HG02981 (cell line): ENCODE data around the gene FAM240A.
"Not testable (repeated sequence)": the region's sequence is repeated elsewhere in the genome, so short reads cannot be mapped to it uniquely, and the experiment has no call there.

Experiments used
- ATAC-seq: cut with Tn5 transposase; IDR thresholded peaks from one replicate; pipeline ENCODE4 v1.9.1; 2021; ENCODE audit warnings: mild to moderate bottlenecking, moderate library complexity; ENCODE audit not compliant: unreplicated experiment

The FAM240A gene

DNA sequence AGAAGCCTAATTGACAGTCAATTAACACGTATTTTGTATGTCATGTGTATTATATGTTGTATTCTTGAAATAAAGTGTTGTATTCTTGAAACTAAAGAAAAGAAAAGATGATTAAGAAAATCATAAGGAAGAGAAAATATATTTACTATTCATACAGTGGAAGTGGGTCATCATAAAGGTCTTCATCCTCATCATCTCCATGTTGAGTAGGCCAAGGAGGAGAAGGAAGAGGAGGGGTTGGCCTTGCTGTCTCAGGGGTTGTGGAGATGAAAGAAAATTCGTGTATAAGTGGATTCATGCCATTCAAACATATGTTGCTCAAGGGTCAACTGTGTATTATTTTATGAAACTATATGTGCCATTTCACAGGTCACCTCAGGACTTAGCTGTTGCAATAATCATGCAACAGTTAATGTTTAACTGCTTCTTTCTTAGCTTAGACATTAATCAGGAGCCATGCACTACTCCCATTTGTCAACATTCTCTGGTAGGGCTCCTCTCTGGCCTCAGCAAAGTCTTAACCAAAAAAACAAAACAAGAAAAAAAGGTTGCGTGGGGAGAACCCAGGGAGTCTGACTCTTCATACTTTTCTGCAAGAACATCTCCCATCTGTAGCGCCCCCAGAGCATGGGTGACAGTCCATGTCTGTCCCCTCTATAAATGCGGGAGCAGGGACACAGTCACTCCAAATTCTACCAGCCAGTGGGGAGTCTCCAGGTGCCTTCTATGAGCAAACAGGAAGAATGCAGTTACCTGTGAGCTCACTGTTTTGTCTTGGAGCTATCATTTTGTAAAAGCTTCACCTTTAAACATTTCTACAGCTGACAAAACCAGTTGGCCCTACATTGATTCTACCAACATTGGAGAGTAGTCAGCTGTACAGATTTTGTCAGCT lies 26.3 kb upstream of the FAM240A start:
- no peak for ATAC-seq

DNA sequence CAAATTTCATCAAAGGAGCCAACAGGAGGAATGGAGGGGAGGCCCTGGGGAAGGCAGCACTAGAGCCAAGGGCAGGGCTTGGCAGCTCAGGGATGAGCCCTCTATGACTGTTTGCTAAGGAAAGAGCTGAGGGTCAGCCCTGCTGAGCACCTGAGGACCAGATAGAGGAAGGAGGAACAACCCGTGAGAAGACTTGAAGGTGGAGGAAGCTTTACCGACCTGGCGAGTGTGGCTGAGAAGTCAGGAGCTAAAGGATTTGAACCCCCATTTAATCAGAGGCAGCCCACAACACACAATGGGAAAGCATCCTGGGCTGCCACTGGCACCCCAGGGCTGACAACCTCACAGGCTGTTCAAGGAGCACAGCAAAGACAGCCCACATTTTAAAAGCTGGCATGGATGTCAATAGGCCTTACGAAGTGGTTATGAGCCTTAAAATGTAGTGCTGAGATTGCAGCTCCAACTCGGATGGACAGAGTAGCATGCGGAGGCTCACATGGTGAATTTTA lies 25.5 kb upstream of the FAM240A start:
- no peak for ATAC-seq

DNA sequence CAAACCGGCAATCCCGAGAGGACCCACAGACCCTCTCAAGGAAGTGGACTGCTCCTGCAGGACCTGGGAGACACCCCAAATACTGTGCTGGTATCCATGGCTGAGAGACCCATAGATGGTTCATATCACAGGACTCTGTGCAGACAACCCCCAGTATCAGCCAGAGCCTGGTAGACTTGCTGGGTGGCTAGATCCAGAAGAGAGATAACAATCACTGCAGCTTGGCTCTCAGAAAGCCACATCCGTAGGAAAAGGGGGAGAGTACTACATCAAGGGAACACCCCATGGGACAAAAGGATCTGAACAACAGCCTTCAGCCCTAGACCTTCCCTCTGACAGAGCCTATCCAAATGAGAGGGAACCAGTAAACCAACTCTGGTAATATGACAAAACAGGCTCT lies 25.1 kb upstream of the FAM240A start:
- not testable (repeated sequence) for ATAC-seq

DNA sequence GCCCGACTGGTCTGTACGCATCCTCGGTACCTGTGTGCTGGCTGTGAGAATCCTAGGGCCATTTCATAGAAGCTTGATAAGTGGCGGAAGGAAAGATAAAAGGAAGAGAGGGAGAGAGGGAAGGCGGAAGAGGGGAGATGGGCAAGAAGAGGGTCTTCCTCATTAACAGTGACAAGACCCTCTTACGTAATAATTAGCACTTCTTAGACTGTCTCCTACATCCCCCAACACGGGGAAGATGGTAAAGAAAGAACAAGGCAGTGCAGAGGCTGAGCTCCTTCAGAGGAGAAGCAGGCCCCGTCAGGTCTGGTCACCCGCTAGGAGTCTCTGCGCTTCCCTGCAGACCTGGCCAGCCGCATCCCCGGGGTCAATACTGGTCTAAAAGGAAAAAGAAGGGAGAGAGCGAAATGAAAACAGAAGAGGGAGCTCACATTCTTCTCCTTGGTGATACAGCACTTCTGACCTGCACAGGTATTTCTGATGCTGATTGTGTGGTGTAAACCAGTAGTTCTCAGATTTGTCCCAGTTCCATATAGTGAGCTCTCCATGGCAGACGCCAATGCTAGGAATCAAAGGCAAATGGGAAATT lies 19.0 kb upstream of the FAM240A start:
- no peak for ATAC-seq

DNA sequence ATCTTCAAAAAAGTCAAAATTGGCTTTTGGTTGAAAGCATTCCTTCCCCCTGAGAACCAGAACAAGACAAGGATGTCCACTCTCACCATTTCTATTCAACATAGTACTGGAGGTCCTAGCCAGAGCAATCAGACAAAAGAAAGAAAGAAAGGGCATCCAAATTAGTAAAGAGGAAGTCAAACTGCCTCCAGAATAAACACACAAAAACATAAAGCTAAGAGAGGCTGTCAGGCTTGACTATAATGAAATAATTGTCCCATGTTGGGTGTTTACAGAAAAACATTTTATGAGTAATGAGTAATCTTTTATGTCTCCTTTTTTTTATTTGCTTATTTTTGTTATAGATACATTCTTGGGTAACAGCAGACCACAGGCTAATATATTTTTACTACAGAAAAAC lies 18.3 kb upstream of the FAM240A start:
- ATAC-seq: no peak

DNA sequence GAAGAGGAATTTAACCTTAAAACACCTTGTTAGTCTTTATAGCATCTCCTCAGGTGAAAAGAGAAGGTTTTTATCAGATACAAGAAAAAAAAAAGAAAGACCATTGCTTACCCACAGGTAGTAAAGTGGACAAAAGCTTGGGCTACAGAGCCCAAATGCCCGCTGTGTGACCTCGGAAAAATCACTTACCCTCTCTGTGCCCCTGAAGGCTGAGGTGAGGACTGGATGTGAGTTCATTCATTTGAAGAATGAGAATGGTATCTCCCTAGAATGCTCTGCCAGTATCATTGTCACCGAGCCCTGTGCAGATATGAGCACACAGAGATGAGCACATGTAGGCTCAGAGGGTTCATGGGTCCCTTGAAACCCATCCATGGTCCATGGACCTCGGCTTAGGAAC lies 17.6 kb upstream of the FAM240A start:
- ATAC-seq: no peak

DNA sequence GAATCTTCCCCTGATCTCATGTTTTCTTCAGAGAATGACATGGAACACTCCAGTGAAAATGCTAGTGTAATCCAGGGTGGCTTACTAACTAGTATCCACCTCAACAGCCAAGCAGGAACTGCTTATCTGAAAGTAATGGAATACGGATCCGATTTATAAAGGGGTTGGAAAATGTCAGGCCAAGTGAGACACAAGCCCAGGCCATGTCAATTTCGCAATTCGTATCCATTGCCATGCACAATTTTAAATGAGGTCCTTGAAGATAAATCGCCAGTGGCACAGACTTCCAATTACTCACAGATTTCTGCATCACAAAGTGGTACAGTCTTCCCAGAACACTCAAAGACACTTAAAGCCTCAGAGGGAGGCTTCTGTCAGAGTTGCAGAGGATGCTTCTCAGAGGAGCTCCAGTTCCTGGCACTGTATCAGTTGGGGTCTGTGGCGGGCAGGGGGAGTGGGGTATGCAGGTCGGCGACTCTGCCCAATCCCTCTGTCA lies 16.5 kb upstream of the FAM240A start:
- ATAC-seq: no peak

DNA sequence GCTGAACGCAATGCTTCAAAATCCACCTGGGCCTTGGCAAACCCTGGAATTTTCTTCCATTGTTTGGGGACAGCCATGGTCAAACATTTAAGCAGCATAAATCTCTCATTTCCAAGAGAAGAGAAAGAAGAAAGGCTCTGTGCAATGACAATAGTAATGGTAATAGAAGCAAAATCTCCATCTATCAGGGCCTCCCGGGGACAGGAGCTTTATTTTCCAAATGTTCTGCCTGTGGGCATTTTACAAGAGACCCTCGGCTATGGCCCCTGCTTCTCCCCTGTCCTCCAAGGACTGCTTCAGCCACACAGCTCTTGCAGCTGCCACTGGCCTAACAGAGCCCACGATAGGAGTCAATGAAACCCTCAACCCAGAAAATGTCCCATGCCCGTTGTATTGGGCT lies 12.7 kb upstream of the FAM240A start:
- ATAC-seq: no peak

DNA sequence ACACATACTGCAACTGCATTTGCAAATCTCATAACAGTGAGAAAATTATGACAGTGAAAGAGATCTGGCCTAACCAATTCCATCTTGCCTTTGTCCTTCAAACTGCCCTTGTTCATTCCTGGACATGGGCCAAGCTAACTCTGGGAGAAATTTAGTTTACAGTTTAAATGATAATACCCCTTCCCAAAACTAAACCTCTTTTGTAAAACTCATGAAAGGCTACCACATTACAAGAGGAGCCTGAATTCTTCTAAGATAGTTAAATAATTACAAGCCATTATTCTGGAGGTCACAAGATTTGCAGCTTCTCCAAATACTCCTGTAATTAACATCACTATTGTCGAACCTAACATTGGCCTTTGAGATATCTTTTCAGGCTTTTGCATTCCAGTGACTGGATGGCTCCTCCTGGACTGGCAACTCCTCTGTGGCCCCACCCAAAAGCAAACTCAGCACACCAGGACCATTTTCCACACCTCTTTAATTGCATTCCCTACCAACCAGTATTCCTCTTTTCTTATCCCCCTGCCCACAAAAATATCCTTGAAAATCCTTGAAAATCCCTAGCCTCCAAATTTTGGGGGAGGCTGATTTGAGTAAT lies 8.8 kb upstream of the FAM240A start:
- no peak for ATAC-seq

DNA sequence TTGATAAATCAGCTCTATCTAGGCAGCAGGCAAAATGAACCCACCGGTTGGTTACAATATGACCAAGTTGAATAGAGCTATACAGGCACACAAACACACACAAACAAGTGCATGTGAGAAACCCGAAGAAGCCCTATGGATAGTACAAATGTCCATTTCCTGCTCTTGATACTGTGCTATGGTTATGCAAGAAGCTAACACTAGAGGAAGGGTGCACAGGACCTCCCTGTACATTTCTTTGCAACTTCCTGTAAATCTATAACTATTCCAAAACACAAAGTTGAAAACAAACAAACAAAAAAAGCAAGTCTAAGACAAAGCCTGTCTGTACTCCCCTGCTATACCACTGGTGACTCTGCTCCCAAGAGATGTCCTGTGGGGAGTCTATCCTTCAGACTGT lies 8.2 kb upstream of the FAM240A start:
- no peak for ATAC-seq

DNA sequence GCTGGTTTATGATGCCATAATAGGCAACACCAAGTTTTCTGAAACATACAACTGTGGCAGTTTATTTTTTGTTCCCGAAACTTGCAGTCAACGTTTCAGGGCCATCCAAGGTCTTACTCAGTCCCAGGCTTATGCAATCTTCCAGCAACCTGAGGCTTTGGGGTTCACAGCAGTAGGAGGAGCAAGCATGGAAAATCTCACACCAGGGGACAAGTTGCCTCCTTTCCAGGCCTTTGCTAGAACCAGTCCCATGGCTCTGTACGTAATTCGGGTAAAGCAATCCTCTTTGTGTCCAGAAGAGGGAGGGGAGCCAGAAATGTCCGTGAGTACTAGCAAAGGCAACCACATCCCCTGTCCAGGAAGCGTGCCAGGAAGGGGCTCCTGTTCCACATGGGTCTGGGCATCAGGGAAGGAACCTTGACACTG lies 4.7 kb upstream of the FAM240A start:
- ATAC-seq: no peak

DNA sequence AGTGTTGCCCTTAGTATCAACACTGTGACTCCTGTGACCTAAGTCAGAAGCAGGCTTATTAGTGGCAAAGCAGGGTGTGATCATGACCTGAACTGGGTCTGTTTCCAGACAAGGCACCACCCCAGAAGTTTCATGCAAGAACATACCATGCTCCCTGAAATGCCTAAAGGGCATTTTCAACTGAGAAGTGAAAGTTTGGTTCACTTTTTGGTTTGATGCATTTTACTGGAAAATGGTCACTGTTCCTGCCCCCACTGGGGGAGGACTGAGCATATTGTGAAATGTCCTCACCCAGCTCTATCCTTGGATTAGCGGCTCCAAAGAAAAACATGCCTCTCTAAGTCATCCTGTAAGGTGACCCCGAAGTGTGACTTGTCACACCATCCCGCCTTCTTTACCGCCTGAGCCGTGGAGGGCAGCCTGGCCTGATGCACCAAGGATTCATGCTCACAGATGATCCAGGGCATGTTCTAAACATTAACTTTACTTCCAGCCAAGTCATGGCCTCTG lies 3.1 kb upstream of the FAM240A start:
- no peak for ATAC-seq

DNA sequence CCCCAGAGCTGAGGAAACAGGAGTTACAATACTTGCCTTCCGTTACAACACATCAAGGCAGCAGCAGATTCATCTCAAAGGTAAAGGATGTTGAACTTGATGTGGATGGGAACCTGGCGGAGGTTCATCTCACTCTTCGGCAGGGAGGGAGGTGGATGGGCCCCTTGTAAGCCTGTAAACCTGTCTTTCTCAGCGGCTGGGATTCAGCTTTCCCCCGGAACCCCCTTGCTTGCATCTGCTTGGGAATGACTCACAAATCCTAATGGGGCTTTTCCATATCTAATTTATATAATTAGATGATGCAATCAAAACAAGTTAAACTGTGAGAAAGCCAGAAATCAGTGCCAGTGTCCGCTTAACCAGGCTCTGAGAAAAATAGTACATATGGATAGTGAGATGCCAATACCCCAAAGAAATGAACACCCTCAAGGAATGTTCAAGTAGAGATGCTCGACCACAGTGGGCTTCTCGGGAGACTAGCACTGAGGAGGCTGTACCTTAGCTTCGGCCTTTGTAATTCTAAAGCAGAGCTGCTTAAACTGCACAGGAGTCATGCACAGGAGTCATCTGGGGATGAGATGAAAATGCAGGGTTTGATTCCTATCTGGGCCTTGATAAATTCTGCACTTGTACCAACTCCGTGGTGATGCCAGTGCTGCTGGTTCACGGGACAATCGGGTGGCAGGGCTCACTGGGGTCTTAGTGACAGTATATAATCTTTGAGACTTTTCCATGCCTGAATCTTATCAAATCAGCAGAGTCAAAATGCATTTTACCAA lies 2.2 kb upstream of the FAM240A start:
- no peak for ATAC-seq

DNA sequence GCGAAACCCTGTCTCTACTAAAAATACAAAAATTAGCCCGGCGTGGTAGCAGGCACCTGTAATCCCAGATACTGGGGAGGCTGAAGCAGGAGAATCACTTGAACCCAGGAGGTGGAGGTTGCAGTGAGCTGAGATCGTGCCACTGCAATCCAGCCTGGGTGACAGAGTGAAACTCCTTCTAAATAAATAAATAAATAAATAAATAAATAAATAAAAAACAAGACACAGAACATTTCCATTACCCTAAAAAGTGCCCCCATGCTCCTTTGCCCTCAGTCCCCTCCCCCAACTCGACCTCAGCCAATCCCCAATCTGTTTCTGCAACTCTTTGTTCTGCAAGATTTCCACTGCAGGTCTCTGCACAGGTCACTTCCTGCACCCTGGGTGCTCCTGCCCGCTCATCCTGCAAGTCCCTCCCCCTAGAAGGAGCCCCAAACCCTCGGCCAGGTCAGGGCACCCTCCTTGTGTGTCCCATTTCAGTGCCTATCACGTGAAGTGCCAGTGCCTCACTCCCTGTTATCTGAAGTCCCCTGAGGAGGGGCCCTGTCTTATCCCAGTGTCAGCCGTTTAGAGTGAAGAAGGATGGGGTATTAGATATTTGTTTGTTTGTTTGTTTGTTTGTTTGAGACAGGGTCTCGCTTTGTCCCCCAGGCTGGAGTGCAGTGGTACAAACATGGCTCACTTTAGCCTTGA lies 1.1 kb downstream of the FAM240A start:
- no peak for ATAC-seq

DNA sequence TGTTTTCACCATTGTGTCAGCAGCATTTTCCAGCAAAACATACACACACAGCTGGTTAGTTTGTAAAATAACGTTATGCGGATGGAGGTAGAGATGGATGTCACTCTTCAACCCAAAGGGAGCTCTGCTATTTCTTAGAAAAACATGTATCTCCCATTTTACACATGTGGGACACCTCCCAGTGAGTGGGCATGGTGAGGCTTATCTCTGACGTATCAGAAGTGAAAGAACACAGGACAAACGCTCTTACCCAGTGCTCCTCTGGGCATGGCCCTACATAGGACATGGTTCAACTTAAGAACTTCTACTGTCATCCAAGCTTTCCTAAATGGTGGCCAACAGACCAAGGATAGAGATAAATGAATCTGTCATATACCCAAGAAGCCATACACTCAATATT lies 2.1 kb downstream of the FAM240A start:
- no peak for ATAC-seq

DNA sequence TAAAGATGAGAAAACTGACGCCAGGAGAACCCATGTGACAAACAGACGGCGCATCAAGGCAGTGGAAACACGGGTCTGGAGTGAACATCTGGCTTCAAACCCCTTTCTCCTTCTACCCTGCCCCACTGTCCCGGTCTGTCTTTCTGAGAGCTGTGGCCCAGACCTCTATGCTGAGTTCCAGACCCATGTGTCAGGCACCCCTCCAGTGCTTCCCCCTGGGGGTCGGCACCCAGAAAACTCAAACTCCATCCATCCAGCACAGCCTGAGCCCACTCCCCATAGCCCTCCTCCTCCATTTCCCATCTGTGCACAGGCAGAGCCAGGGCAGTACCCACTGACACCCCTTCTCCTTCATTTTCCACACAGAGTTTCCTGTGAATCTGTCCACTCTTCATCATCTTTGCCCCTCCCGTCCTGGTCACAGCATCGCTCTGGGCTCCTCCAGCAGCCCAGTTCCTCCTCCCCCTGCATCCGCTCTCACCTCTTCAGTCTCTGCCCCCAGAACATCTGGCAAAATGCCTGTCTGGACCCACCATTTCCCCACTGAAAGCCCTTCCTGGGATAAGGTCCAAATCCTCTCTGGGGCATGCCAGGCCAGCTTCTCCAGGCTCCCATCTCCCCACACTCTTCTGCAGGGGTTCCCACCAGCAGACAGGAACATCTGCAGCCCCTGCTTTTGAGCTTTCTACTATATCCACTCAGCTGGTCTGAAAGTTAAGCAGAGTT lies 2.9 kb downstream of the FAM240A start:
- no peak for ATAC-seq

DNA sequence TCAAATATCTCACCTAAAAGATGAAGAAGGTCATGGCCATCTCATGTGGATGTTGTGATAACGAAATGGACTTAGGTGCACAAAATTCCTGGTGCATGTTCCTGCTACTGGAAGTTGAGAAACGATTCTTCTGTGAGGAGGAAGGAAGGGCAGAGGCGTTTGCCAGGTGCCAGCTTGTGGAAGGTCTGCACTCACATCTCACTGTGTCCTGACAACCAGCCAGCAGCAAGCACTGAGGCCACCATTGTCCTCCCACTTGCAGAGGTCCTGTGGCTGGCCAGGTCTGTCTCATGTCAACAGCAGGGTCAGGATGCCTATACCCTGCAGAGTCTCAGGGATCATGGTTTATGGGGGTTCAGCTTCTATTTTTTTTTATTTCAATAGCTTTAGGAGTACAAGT lies 3.7 kb downstream of the FAM240A start:
- ATAC-seq: no peak

DNA sequence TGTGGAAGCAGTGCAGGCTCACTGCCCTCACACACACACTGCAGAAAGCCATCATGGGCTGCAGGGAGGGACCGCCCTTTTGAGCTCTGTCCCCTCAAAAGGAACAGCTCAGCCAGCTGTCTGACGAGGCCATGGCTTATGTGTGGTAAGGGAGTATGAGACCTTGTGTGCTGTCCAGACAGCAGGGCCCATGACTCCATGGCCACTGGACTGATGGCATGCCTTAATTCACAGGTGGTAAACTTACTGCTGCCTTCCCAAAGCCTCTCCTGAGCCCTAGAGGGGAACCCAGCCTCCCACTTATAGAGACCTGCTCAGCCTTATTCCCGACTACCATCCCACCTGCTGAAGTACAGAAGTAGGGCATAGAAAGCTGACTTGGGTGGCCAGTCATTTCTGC lies 5.6 kb downstream of the FAM240A start:
- no peak for ATAC-seq
